Measurements from ENCODE around the gene WASHC2A.
"Not testable (repeated sequence)": the region's sequence is repeated elsewhere in the genome, so short reads cannot be mapped to it uniquely, and the experiment has no call there.

- TF ChIP-seq PKNOX1 (IDR thresholded peaks at IDR 0.05); CTBP1 (IDR thresholded peaks at IDR 0.05; ENCODE audit: borderline replicate concordance); TARDBP (IDR thresholded peaks at IDR 0.05); ELF4 (IDR thresholded peaks at IDR 0.05): not testable (repeated sequence)
Observed at GRCh38 chr10:50132841-50133240, 65.1 kb downstream of the WASHC2A start.
